Hepatocyte (in vitro differentiated cells): ENCODE data around the gene TNFRSF13B.

Experiments used
- EZH2 ChIP-seq: fragments of 200-600 bp; sonication (generic); IDR thresholded peaks from 2 replicates; pipeline ENCODE4 v1.6.1; 2016; ENCODE audit warnings: antibody characterized with exemption, mild to moderate bottlenecking, borderline replicate concordance
- EZH2phosphoT487 ChIP-seq: fragments of 200-600 bp; sonication (generic); IDR thresholded peaks from one replicate; pipeline ENCODE4 v1.6.1; 2018; ENCODE audit warnings: antibody characterized with exemption, mild to moderate bottlenecking, low read depth, moderate library complexity; ENCODE audit not compliant: unreplicated experiment, severe bottlenecking
- TF ChIP-seq, protein P1 (sequence below): fragments of 200-600 bp; sonication (generic); IDR thresholded peaks from 2 replicates; pipeline ENCODE4 v1.5.1; 2016; ENCODE audit warnings: antibody characterized with exemption, mild to moderate bottlenecking; ENCODE audit not compliant: poor library complexity

DNA sequence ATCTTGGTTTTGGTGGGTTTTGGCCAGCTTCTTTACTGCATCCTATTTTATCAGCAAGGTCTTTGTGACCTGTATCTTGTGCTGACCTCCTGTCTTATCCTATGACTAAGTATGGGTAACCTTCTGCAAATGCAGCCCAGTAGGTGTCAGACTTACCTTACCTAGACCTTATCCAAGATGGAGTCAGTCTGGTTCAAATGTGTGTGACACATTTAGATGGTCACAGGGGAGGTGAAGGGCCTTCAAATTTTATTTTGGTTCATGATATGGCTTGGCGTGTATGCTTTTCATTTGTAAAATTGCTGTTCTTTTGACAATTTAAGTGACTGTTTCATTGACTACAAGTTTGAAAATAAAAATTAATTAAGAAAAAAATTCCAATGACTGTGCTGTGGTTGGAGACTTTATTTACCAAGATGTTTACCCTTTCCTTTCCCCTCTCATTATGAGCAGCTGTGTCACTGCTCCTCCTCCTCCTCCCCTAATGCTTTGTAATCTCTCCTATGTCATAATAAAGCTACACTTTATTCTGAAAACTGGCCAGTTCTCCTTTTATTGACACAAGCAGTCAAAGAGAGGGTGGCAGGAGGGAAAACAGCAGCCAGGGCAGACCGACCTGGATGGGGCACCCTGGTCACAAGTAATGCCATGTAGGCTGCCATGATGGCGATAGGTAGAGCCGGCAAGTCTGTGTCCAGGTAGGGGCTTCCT, 49.4 kb downstream of the TNFRSF13B start:
- TF ChIP-seq, protein P1, sequence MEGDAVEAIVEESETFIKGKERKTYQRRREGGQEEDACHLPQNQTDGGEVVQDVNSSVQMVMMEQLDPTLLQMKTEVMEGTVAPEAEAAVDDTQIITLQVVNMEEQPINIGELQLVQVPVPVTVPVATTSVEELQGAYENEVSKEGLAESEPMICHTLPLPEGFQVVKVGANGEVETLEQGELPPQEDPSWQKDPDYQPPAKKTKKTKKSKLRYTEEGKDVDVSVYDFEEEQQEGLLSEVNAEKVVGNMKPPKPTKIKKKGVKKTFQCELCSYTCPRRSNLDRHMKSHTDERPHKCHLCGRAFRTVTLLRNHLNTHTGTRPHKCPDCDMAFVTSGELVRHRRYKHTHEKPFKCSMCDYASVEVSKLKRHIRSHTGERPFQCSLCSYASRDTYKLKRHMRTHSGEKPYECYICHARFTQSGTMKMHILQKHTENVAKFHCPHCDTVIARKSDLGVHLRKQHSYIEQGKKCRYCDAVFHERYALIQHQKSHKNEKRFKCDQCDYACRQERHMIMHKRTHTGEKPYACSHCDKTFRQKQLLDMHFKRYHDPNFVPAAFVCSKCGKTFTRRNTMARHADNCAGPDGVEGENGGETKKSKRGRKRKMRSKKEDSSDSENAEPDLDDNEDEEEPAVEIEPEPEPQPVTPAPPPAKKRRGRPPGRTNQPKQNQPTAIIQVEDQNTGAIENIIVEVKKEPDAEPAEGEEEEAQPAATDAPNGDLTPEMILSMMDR, result no peak
- no peak for TF ChIP-seq EZH2phosphoT487
- TF ChIP-seq EZH2, result no peak
